8988T (cell line): ENCODE measurements around the gene PNMA8C.
"Not testable (repeated sequence)": the region's sequence is repeated elsewhere in the genome, so short reads cannot be mapped to it uniquely, and the experiment has no call there.

Source experiments
- DNase-seq: peaks from one replicate; pipeline ENCODE4 v3.0.0; 2011

Gene PNMA8C

DNA sequence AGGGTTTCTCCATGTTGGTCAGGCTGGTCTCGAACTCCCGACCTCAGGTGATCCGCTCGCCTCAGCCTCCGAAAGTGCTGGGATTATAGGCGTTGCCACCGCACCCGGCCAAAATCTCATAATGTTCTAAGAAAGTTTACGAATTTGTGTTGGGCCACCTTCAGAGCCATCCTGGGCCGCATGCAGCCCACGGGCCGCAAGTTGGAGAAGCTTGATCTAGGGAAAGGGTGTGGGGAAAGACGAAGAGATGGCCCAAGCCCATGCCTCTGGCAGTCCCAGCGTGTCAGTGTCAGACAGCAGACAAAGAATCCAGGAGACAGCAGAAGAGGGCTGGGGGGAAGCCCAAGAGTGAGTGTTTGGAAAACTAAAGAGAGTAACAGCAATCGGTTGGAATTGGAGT, 17.3 kb upstream of the PNMA8C start:
- DNase-seq, result no peak

DNA sequence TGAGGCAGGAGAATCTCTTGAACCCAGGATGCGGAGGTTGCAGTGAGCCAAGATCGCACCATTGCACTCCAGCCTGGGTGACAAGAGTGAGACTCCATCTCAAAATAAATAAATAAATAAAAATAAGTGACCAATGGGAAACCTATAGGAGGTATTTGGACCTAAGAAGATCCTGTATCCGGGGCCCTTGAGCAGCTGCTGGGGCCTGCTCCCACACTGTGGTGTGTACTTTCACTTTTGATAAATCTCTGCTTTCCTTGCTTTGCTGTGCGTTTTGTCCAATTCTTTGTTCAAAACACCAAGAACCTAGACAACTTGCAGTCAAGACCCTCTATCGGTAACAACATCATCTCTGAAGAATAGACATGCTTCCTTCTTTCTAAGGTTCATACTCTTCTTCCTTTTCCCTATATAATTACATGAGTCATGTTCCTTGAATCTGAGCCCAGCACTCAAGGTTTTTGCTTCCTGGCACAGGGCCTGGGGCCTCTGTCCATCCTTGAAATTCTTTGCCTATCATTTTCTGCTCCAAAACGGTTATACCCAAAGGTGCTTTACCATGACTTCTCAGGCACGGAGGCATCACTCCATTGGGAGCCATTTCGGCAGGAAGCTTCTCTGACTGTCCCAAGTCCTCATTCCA, 14.2 kb upstream of the PNMA8C start:
- no peak for DNase-seq

GRCh38 chr19:46441866-46442265, 13.1 kb upstream of the PNMA8C start:
- DNase-seq, result no peak

DNA sequence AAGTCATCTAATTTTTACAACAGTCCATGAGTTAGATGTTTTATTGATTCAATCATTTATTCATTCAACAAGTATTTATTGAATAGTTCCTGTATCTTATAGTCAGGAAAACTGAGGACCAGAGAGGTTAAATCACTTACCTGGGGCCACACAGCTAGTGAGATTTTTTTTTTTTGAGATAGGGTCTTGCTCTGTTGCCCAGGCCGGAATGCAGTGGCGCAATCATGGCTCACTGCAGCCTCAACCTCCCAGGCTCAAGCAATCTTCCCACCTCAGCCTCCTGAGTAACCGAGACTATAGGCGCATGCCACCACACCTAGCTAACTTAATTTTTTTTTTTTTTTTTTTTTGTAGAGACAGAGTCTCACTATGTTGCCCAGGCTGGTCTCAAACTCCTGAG, 7.0 kb upstream of the PNMA8C start:
- not testable (repeated sequence) for DNase-seq

DNA sequence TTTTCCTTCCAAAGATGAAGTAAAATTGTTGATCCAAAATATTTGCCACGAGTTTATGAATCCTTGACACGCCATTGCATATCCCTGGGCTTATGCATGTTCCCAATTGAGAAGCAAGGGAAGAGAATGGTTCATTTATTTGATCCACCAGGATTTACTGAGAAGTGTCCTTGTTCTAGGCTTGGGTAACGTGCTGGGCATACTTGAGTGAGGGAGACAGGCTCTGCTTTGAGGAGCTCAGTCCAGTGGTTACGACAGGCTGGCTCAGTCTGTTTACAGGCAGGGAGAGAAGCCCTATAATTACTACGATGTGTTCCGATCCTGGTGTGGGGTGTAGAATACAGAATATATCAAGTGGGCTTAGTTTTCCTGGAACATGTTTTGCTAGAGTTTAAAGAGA, 6.3 kb upstream of the PNMA8C start:
- DNase-seq, result no peak

- not testable (repeated sequence) for DNase-seq
Measured at GRCh38 chr19:46433470-46433869, 4.7 kb upstream of the PNMA8C start.

DNA sequence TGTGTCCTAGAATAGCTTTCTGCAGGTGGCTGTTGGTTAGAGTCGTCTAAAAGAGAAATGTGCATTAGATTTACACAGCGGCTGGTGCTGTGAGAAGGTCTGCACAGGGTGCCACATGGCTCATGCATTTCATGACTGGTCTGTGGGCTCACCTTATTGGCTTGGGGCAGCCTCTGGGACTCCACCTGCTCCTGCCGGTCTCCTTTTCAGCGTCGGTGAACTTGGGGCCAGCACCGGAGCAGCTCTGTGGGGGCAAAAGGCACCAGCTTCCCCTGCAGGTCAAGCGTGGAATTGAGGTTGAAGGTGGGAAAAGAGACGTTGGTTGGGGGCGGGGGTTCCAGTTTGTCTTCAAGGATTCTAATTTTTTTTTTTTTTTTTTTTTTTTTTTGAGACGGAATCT, 3.1 kb upstream of the PNMA8C start:
- no peak for DNase-seq

DNA sequence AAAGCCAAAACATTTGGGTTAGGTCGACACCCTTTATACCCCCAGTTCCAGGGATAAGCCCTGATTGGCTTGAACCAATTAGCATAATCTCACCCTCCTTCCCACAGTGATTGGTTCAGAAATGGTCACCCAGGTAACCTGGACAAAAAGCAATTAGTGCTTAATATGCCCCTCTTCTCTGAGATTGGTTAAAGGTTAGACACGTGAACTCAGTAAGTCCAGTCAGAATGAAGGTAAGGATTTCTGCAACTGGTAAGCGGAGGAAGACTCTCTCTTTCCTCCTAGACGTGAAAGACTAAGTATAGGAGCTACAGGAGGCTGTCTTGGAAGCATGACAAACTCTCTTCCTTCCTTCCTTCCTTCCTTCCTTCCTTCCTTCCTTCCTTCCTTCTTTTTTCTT, 1.3 kb upstream of the PNMA8C start:
- DNase-seq, result no peak

- no peak for DNase-seq
Measured at GRCh38 chr19:46427518-46428045, 1.2 kb downstream of the PNMA8C start.

- DNase-seq, result no peak
Measured at GRCh38 chr19:46426506-46427162, 2.1 kb downstream of the PNMA8C start.

DNA sequence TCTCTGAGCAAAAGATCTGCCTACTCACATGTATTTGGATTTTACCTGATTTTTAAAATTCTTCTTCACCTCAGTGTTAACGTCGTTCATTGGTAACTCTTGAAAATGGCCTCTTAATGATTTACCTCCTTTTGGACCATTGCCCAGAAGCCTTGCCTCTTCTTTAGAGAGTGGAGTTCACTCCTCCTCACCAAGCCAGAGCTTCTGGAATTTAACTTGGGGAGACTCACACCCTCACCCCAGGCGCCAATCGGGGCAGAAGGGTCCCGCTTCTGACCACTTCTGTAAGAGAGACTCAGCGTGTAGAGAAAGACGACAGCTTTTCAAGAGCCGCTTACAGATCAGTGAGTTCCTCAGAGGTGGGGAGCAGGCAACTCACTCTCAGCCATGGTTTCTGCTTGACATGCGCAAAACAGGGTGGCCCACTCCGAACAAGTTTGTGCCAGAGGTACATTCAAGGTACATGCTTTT, 2.7 kb downstream of the PNMA8C start:
- DNase-seq, result no peak

GRCh38 chr19:46423188-46423587, 5.5 kb downstream of the PNMA8C start:
- DNase-seq, result no peak

- no peak for DNase-seq
Measured at GRCh38 chr19:46422344-46422743, 6.4 kb downstream of the PNMA8C start.

DNA sequence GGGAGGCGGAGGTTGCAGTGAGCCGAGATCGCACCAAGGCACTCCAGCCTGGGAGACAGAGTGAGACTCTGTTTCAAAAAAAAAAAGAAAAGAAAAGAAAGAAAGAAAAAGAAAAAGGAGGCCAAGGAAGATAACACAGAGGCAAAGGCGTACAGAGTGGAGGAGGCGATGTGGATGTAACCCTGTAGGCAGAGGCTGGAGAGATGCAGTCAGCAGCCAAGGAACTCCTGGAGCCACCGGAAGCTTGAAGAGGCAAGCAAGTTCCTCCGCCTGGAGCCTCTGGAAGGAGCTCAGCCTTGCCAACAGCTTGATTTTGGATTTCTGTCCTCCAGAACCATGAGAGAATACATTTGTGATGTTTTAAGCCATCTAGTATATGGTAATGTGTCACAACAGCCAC, 8.7 kb downstream of the PNMA8C start:
- DNase-seq, result no peak

GRCh38 chr19:46415804-46416709, 12.7 kb downstream of the PNMA8C start:
- not testable (repeated sequence) for DNase-seq

DNA sequence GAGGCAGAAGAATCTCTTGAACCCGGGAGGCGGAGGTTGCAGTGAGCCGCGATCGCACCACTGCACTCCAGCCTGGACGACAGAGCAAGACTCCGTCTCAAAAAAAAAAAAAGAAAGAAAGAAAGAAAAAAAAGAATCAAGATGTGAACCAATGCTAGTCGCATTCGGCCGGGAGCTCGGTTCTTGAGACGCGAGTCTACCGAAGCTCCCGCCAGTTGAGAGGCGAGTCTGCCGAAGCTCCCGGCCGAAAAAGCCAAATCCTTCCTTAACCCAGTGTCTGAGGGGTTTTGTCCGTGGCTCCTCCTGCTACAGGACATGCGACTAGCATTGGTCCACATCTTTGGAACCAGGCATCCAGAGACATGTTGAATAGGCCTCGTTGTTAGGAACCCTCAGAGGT, 13.8 kb downstream of the PNMA8C start:
- DNase-seq, result not testable (repeated sequence)

DNA sequence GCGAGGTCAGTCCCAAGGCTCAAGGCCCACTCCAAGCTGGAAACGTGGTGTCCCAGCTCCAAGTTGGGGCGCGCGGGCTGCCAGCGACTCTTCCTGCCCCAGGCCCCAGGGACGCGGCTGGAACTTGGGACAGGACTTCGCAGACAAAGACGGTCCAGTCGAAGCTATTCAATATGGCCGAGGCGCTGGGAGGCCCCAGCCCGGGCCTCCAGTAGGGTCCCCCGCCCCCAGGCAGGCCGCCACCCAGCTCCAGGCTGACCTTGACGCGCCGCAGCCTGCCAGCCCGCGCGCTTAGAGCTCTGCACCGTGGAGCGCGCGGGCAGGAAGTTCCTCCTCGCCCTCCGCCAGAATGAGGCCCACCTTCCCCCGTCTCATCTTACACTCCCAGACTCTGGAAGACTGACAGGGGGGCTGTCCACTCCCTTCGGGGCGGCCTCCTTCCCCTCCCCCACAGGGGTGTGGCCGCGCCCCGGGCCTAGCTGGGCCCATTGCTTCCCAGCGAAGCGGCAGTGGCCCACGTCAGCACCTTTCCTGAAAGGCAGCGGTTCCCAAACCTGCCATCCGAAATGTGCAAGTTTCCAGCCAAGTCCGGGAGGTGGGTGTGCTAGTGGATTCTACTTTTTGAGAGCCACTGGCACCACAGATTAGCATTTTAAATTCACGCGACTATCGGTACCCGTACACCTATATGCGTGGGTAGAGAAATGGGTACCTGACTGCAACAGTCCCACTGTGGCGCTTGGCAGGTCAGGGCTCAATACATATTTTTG, 15.3 kb downstream of the PNMA8C start, which contains the start of gene CCDC8:
Gene CCDC8, minus strand, starts transcription at position 303 of the 770 bp plus-strand sequence. CDS start 754 bp downstream, outside the sequence.
- DNase-seq, result no peak

GRCh38 chr19:46412650-46413261, 16.0 kb downstream of the PNMA8C start:
- no peak for DNase-seq

GRCh38 chr19:46411925-46412649, 16.6 kb downstream of the PNMA8C start:
- no peak for DNase-seq

- no peak for DNase-seq
Measured at GRCh38 chr19:46411088-46411924, 17.4 kb downstream of the PNMA8C start.
